SJCRH30 (cell line): Measurements from ENCODE around the gene TMEM203. TPM values are rescaled to one million over a fixed set of nuclear protein-coding genes. Genes with fewer than 3 reads are reported as not detected.

ENCODE experiments used
- DNase-seq, 2 experiments: peaks; one replicate each; pipeline ENCODE4 v3.0.0-alpha.2; 2015 to 2020
- H3K27ac ChIP-seq: fragments of 250-450 bp; sonication (Bioruptor Pico); 2 replicates; pipeline ENCODE4 v1.5.1; 2020; ENCODE audit warnings: mild to moderate bottlenecking, moderate library complexity
- H3K27me3 ChIP-seq: fragments of 250-450 bp; sonication (Bioruptor Pico); 2 replicates; pipeline ENCODE4 v1.5.1; 2020; ENCODE audit warnings: mild to moderate bottlenecking, moderate library complexity
- H3K36me3 ChIP-seq: fragments of 250-450 bp; sonication (Bioruptor Pico); 2 replicates; pipeline ENCODE4 v1.5.1; 2020; ENCODE audit warnings: mild to moderate bottlenecking, moderate library complexity
- H3K4me1 ChIP-seq: fragments of 250-450 bp; sonication (Bioruptor Pico); 2 replicates; pipeline ENCODE4 v1.5.1; 2020; ENCODE audit warnings: mild to moderate bottlenecking, moderate library complexity
- H3K4me3 ChIP-seq: fragments of 250-450 bp; sonication (Bioruptor Pico); 2 replicates; pipeline ENCODE4 v1.5.1; 2020; ENCODE audit warnings: mild to moderate bottlenecking, moderate library complexity
- H3K9me3 ChIP-seq: fragments of 250-450 bp; sonication (Bioruptor Pico); replicated peaks from 2 replicates; pipeline ENCODE4 v1.5.1; 2020; ENCODE audit warnings: mild to moderate bottlenecking, moderate library complexity
- total RNA-seq: library from RNA; depleted of rRNA; stranded (reverse); fragments of >200 nt; shearing (Covaris generic); gene quantifications from 2 replicates; pipeline ENCODE4 v1.2.3, GENCODE V29; 2014

The TMEM203 gene
- total RNA-seq, 1 experiment from 2014 or later = 57.3 TPM

GRCh38 chr9:137236238-137236935, 30.9 kb upstream of the TMEM203 start:
- Histone ChIP-seq H3K9me3 (no peaks in the 10 kb centered on the region), H3K4me3 (no peak overlapping the region), H3K4me1 (peaks cover 35% of the 10 kb centered on the region), H3K27me3 (no peaks in the 10 kb centered on the region; the same call in 1 of the 2 replicates), H3K27ac (no peak overlapping the region; the same call in 1 of the 2 replicates), H3K36me3 (no peaks in the 10 kb centered on the region)
- DNase-seq = peak; percentile 92 to 96

DNA sequence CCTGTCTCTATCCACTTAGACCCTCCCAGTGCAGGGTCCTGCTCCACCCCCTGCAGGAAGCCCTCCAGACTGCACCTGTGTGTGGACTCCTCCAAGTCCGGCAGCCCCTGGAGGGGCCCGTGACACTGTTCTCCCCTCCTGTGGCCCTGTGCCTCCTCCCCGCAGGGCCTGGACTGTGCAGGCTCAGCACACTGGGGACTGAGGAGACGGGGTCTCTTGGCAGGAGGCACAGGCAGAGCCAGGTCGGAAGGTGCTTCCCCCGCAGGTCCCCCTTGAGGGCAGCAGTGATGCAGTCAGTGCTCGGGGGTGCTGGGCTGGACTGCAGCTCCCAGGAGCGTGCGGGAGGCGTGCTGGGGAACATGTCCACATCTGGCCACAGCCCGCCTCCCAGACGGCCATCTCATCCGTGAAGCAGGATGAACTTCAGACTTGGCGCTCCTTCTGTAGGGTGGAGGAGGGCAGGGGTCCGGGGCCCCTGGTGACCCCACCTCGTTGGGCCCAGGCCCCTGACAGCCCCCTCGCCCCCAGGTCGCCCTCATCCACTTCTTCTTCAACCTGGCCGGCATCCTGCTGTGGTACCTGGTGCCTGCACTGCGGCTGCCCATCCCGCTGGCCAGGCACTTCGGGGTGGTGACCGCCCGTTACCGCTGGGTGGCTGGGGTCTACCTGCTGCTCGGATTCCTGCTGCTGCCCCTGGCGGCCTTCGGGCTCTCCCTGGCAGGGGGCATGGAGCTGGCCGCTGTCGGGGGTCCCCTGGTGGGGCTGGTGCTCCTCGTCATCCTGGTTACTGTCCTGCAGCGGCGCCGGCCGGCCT, 30.2 kb upstream of the TMEM203 start:
- Histone ChIP-seq H3K27me3 (peaks cover 1% of the 10 kb centered on the region; the same call in 1 of the 2 replicates), H3K4me1 (peaks cover 35% of the 10 kb centered on the region), H3K4me3 (no peak overlapping the region), H3K36me3 (no peaks in the 10 kb centered on the region), H3K27ac (no peak overlapping the region), H3K9me3 (no peaks in the 10 kb centered on the region)
- no peak for DNase-seq

GRCh38 chr9:137234758-137235423, 29.4 kb upstream of the TMEM203 start:
- Histone ChIP-seq H3K27me3 (peaks cover 8% of the 10 kb centered on the region; the same call in 1 of the 2 replicates), H3K27ac (no peak overlapping the region), H3K36me3 (no peaks in the 10 kb centered on the region), H3K9me3 (no peaks in the 10 kb centered on the region), H3K4me3 (no peak overlapping the region), H3K4me1 (peaks cover 35% of the 10 kb centered on the region)
- DNase-seq = no peak

GRCh38 chr9:137234055-137234697, 28.7 kb upstream of the TMEM203 start:
- Histone ChIP-seq H3K4me1 (peaks cover 34% of the 10 kb centered on the region), H3K9me3 (no peaks in the 10 kb centered on the region), H3K4me3 (no peak overlapping the region), H3K36me3 (no peaks in the 10 kb centered on the region), H3K27me3 (peaks cover 14% of the 10 kb centered on the region), H3K27ac (no peak overlapping the region)
- DNase-seq = no peak

GRCh38 chr9:137233143-137233980, 27.9 kb upstream of the TMEM203 start:
- Histone ChIP-seq H3K4me1 (peaks cover 26% of the 10 kb centered on the region), H3K36me3 (no peaks in the 10 kb centered on the region), H3K9me3 (no peaks in the 10 kb centered on the region), H3K27me3 (peaks cover 22% of the 10 kb centered on the region), H3K27ac (no peak overlapping the region), H3K4me3 (no peak overlapping the region)
- DNase-seq = no peak

GRCh38 chr9:137232510-137232909, 27.1 kb upstream of the TMEM203 start:
- no peaks in the 10 kb centered on the region for H3K9me3 ChIP-seq
- H3K27me3 ChIP-seq = peaks cover 25% of the 10 kb centered on the region
- H3K4me1 ChIP-seq = peaks cover 18% of the 10 kb centered on the region
- H3K27ac ChIP-seq = no peak overlapping the region
- H3K36me3 ChIP-seq = no peaks in the 10 kb centered on the region
- H3K4me3 ChIP-seq = no peak overlapping the region
- no peak for DNase-seq

- DNase-seq = no peak
- no peaks in the 10 kb centered on the region for H3K9me3 ChIP-seq
- H3K27ac ChIP-seq = no peak overlapping the region
- peaks cover 17% of the 10 kb centered on the region for H3K4me1 ChIP-seq
- H3K36me3 ChIP-seq = no peaks in the 10 kb centered on the region
- no peak overlapping the region for H3K4me3 ChIP-seq
- peaks cover 25% of the 10 kb centered on the region for H3K27me3 ChIP-seq
Measured at GRCh38 chr9:137232101-137232500, 26.7 kb upstream of the TMEM203 start.

DNA sequence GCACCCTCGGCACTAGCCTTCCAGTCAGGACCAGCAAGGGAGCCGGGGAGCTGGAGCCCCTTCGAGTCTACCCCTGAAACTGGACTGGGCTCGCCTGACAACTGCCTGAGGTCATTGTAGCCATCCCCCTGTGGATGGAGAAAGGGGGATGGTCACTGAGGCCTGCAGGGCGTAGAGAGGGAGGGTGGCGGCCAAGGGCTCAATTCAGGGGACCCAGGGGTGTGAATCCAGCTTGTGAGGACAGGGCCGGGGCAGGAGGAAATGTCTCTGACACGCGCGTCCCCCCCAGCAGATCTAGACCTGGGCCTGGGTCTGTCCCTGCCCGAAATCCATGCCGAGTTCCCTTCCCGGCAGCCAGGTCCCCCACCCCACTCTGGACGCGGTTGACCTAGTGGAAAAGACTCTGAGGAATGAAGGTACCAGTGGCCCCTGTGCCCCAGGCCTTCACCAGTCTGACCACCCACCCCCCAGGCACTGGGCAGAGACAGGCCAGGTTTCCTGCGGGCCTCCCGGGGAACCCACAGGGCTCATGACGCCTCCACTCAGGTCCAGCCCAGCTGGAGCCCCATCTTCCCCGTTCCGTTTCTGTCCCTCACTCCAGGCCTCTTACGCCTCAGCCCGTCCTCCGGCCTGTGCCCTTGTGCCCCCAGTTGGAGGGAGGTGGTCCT, 26.1 kb upstream of the TMEM203 start:
- no peak for DNase-seq

DNA sequence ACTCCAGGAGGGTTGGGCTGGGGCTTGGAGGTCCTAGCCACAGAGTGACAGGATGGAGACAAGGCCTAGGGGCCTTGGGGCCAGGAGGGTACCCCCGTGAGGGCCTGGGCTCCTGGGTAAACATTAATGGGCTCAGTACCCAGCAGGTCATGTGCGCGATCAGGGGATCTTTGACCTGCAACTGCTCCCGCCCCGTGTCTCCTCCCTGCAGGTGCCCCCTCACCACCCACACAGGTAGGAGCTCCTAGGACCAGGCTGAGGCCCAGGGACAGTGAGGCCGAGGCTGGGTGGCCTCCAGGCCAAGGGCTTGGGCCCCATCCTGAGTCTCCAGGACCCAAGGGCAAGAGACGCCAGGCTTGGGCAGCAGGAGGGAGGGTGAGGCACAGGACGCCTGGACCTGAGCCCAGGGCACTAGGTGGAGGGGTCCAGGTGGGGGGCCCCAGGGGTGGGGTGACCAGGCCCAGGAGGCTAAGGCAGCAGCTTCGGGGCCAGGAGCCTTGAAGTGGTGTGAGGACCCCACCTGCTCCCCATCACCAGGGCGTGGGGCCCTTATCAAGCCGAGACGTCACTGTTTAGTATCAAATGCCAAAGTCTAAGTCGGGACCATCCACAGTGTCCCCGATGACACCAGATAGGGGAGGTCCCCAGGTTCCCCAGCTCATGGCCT, 25.4 kb upstream of the TMEM203 start, which contains the start of gene SLC34A3:
Gene SLC34A3 (plus strand): TSS at position 197 of the 667 bp plus-strand sequence. CDS start 802 bp downstream, outside the sequence.
- Histone ChIP-seq H3K4me3 (no peak within 1 kb of the TSS), H3K36me3 (no peaks in the 10 kb centered on the region), H3K27me3 (peaks cover 25% of the 10 kb centered on the region), H3K27ac (no peak within 1 kb of the TSS), H3K4me1 (peaks cover 17% of the 10 kb centered on the region), H3K9me3 (no peaks in the 10 kb centered on the region)
- no peak for DNase-seq

More for the DNA sequence above, 26.1 kb upstream of the TMEM203 start:
- Histone ChIP-seq H3K4me1 (peaks cover 17% of the 10 kb centered on the region), H3K4me3 (no peak overlapping the region), H3K27me3 (peaks cover 25% of the 10 kb centered on the region), H3K36me3 (no peaks in the 10 kb centered on the region), H3K9me3 (no peaks in the 10 kb centered on the region), H3K27ac (no peak overlapping the region)

GRCh38 chr9:137229903-137230704, 24.7 kb upstream of the TMEM203 start:
- peaks cover 25% of the 10 kb centered on the region for H3K27me3 ChIP-seq
- no peak overlapping the region for H3K27ac ChIP-seq
- DNase-seq = no peak
- H3K4me3 ChIP-seq = no peak overlapping the region
- H3K9me3 ChIP-seq = no peaks in the 10 kb centered on the region
- H3K36me3 ChIP-seq = no peaks in the 10 kb centered on the region
- peaks cover 22% of the 10 kb centered on the region; the same call in 1 of the 2 replicates for H3K4me1 ChIP-seq

DNA sequence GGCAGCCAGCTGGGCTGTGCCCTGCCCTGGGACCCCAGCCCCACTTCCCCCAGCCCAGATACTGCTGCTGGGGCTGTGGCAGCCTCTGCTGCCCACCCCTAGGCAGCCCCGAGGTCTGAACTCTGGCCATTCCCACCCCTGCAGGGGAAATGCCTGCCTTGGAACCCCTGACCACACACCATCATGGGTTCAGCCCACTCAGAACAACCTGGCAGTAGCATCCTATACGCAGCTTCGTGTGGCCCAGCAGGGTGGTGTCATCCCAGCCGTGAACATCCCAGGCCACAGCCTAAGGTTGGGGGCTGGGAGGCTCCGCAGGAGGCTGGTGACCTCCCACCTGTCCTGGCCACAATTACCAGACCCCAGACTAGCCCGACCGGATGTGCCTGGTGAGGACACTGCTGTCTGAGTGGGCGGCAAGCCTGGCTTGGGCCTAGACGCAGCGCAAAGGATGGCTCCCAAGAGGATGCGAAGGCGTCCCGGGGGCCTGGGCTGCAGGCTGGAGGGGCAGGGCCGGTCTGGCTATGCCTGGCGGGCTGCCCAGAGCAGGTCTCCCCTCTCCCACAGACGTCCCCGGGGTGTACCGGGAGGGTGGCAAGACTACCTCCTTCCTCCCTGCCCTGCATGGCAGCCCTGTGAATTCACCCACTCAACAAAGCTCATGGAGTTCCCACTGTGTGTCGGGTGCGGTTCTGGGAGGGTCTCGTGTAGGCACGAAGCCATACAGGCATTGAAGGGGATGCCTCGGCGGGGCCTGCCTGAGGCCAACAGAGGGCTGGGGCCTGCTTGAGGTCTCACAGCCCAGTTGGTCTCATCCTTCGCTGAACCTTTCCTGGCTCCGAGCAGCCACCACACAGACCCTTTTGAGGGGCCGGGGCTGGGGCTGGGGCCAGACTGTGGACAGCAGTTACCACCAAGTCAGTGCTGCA, 23.8 kb upstream of the TMEM203 start:
- Histone ChIP-seq H3K27ac (no peak overlapping the region), H3K4me3 (no peak overlapping the region)
- no peak for DNase-seq

More for the DNA sequence above, 23.8 kb upstream of the TMEM203 start:
- Histone ChIP-seq H3K9me3 (no peaks in the 10 kb centered on the region), H3K27me3 (peaks cover 25% of the 10 kb centered on the region), H3K36me3 (no peaks in the 10 kb centered on the region), H3K4me1 (peaks cover 31% of the 10 kb centered on the region)
